Stimulated activated CD8-positive, alpha-beta memory T cell treated with anti-CD3 and anti-CD28 coated beads, Interleukin-4, amount 100 ng/mL, for 4 hours (primary cell): ENCODE data around the gene SLC9A4.
A peak's percentile ranks its signal among the peaks of the same experiment; 100 is the strongest.

Experiments used
- DNase-seq, 2 donors: peaks; one replicate each; pipeline ENCODE4 v3.0.0-alpha.2; 2020; ENCODE audit warnings: low read depth in 2 of 2, low spot score in 1 of 2

The SLC9A4 gene

GRCh38 chr2:102473020-102473419 lies at the start of gene SLC9A4:
SLC9A4 (plus strand) TSS chr2:102473226; CDS start chr2:102473760, 534 bp downstream.
- peak; percentile 17 to 28 for DNase-seq

- no peak for DNase-seq
Measured at GRCh38 chr2:102423368-102423767, 49.7 kb upstream of the SLC9A4 start.

GRCh38 chr2:102424754-102425153 lies 48.3 kb upstream of the SLC9A4 start:
- DNase-seq = no peak

- DNase-seq = no peak
Measured at GRCh38 chr2:102425441-102426132, 47.4 kb upstream of the SLC9A4 start.

GRCh38 chr2:102427249-102427648 lies 45.8 kb upstream of the SLC9A4 start:
- DNase-seq = no peak

- no peak for DNase-seq
Measured at GRCh38 chr2:102428573-102428972, 44.5 kb upstream of the SLC9A4 start.

- DNase-seq = no peak
Measured at GRCh38 chr2:102432386-102432785, 40.6 kb upstream of the SLC9A4 start.

GRCh38 chr2:102433973-102434654 lies 38.9 kb upstream of the SLC9A4 start:
- no peak for DNase-seq

- no peak for DNase-seq
Measured at GRCh38 chr2:102434655-102435381, 38.2 kb upstream of the SLC9A4 start.

GRCh38 chr2:102435741-102436140 lies 37.3 kb upstream of the SLC9A4 start:
- DNase-seq = no peak

GRCh38 chr2:102436323-102436722 lies 36.7 kb upstream of the SLC9A4 start:
- DNase-seq = no peak

- DNase-seq = no peak
Measured at GRCh38 chr2:102437122-102437521, 35.9 kb upstream of the SLC9A4 start.

GRCh38 chr2:102438111-102438510 lies 34.9 kb upstream of the SLC9A4 start:
- DNase-seq = no peak

GRCh38 chr2:102438578-102438977 lies 34.4 kb upstream of the SLC9A4 start:
- DNase-seq = no peak

- DNase-seq = no peak
Measured at GRCh38 chr2:102439065-102439695, 33.8 kb upstream of the SLC9A4 start.

GRCh38 chr2:102442967-102443828 lies 29.8 kb upstream of the SLC9A4 start:
- peak in 1 of 2 donors; percentile 13 for DNase-seq

- no peak for DNase-seq
Measured at GRCh38 chr2:102444233-102444632, 28.8 kb upstream of the SLC9A4 start.

- no peak for DNase-seq
Measured at GRCh38 chr2:102446936-102447335, 26.1 kb upstream of the SLC9A4 start.

- DNase-seq = peak; percentile 24 to 43
Measured at GRCh38 chr2:102449370-102449974, 23.6 kb upstream of the SLC9A4 start.

GRCh38 chr2:102451968-102452367 lies 21.1 kb upstream of the SLC9A4 start:
- DNase-seq = no peak
